ENCODE data around the gene STYXL1.

- TF ChIP-seq ZNF274 (IDR thresholded peaks at IDR 0.05; ENCODE audit: low read depth, low read length) (no peak), SUZ12 (IDR thresholded peaks at IDR 0.05; ENCODE audit: extremely low read depth, insufficient read depth, insufficient read length) (no peak)
Measured at GRCh38 chr7:76011442-76011861, 36.3 kb downstream of the STYXL1 start.
